Breast epithelium (tissue), 3 donors: Measurements from ENCODE around the gene CHKA.

Experiments
- POLR2A ChIP-seq: fragments of 450-650 bp; IDR thresholded peaks from one replicate; pipeline ENCODE4 v1.6.1; 2016; ENCODE audit warnings: antibody characterized with exemption, mild to moderate bottlenecking, moderate library complexity
- POLR2AphosphoS5 ChIP-seq, 3 donors: sonication (generic); formaldehyde crosslinking; IDR thresholded peaks; one replicate each; pipeline ENCODE4 v1.6.1; 2017; ENCODE audit warnings: antibody characterized with exemption in 3 of 3
- TF ChIP-seq, protein P1 (sequence below), 3 donors: fragments of 450-650 bp; IDR thresholded peaks; one replicate each; pipeline ENCODE4 v1.5.1; 2016 to 2017; ENCODE audit warnings: antibody characterized with exemption in 3 of 3, mild to moderate bottlenecking in 3 of 3, moderate library complexity in 3 of 3

DNA sequence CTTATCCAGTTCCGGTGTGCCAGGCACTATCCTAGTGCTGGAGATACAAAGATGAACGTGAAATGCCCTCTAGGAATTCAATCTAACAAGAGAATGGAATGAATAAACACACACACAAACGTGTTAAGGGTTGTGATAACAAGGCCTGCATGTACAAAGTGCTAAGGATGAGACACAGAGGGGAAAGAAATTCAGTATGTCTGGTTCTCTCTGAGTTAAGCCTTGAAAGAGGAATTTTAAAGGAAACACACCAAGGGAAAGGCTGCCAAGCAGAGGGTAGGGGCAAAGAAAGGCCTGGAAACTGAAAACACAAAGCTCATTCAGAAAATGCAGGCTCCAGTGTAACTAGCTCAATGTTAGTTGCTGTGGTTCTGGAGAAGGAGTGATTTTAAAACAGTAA, 4.2 kb downstream of the CHKA start:
- TF ChIP-seq, protein P1, sequence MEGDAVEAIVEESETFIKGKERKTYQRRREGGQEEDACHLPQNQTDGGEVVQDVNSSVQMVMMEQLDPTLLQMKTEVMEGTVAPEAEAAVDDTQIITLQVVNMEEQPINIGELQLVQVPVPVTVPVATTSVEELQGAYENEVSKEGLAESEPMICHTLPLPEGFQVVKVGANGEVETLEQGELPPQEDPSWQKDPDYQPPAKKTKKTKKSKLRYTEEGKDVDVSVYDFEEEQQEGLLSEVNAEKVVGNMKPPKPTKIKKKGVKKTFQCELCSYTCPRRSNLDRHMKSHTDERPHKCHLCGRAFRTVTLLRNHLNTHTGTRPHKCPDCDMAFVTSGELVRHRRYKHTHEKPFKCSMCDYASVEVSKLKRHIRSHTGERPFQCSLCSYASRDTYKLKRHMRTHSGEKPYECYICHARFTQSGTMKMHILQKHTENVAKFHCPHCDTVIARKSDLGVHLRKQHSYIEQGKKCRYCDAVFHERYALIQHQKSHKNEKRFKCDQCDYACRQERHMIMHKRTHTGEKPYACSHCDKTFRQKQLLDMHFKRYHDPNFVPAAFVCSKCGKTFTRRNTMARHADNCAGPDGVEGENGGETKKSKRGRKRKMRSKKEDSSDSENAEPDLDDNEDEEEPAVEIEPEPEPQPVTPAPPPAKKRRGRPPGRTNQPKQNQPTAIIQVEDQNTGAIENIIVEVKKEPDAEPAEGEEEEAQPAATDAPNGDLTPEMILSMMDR (IDR thresholded peaks at IDR 0.05) = no peak
- no peak for TF ChIP-seq POLR2A
- TF ChIP-seq POLR2AphosphoS5 (IDR thresholded peaks at IDR 0.05) = no peak
